GM19043 (cell line): ENCODE measurements around the gene CYP2U1.

ENCODE experiments used
- ATAC-seq: cut with Tn5 transposase; IDR thresholded peaks from one replicate; pipeline ENCODE4 v1.9.1; 2021; ENCODE audit warnings: low read depth; ENCODE audit not compliant: unreplicated experiment

The CYP2U1 gene

DNA sequence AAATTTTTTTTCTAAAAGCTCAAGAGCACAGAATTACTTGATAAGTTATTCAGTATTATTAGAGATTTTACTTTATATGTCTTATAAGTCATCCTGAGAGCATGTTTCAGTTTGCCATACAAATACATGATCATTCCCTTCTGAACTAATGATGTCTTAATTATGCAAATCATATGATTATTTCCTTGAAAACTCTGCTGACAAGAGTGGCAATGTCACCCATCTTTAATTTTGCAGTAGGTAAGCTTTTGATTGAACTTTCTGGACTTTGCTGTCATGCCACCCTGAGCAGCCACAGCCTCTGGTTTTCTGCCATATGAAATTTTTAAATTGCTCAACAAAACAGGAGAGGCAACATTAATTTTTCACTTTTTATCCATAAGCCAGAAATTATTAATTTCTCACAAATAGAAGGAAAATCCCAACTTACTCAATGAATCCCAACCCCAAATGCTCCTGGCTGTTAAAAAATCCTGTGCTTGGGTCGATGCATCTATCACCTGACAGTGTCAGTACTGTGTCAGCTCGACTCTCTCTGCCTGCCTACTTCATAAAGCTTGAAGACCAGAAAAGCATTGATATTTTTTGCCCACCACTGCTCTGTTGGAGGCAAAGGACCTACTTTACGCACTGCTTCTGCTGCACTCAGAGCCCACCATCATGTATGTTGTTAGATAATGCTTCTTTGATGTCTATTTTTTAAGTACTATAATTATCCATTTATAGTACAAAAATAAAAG, 46.8 kb downstream of the CYP2U1 start:
- no peak for ATAC-seq

DNA sequence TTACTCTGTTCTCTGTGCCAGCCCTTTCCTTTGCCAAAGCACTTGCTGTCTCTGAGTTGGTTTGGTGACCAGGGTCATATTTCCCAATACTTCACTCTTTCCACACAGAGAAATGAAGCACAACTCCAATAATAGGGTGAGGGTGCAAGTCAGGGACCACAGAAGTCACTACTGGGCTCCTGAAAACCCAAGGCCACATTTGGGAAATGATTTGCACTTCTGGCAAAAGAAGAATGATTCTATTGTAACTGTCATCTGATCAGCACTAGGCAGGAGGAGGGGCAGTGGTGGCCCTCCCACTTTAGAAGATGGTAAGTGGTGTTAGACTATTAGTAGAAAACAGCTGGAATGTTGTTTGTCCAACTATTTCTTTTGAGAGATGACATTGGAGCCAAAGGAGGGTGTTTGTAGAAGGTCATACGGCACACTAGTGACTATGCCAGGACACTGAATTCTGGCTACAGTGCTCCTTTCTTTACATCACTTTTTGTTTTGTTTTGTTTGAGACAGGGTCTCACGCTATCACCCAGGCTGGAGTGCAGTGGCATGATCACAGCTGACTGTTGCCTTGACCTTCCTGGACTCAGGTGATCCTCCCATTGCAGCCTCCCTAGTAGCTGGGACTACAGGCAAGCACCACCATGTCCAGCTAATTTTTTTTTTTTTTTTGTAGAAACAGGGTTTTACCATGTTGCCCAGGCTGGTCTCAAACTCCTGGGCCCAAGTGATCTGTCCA, 47.5 kb downstream of the CYP2U1 start:
- no peak for ATAC-seq

DNA sequence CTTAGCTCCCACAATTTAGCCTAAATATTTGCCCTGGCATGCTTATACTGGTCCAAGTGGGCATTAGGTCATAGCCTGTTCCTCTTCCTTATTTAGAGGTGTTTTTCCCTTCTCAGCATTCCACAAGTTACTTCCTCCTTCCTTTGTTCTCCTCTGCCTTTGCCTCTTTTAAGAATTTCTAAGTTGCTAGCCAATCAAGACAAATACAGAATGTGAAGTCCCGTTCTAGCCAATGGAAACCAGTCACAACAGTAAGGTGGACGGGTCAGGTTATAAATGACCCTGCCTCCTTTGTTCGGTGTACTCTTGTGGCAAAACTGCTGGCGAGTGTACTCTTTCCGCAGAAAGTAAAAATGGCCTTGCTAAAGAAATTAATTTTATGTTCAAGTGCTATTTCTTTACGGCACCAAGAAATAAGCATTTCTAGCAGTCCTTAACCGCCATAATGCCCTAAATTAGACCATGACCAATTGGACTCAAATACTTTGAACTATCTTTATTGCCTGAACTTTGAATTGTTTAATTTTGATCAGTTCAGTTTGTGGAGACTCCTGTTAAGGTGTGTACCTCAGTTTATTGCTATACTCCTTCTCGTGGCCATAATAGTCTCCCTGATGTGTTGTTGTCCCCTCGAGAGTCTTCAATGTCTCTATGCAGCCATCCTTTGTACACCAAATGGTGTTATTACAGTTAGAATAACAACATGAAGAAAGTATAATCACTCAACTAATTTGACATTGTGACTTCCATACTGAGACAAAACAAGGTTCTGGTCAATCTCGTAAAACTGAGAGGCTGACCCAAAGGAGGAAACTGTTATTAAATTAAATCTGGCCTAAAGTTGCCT, 56.8 kb downstream of the CYP2U1 start:
- ATAC-seq: no peak

DNA sequence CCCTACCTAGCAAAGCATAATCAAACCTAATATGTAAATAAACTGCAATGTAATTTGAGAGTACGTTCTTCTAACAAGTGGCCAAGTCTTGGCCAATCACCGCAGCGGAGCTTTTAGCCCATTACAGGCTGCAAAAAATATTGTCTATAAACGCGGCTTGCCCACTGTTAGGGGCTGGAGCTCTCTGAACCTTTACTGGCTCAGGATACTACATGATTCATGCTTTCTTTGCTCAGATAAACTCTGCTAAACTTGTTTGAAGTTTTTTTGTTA, 57.4 kb downstream of the CYP2U1 start:
- no peak for ATAC-seq

DNA sequence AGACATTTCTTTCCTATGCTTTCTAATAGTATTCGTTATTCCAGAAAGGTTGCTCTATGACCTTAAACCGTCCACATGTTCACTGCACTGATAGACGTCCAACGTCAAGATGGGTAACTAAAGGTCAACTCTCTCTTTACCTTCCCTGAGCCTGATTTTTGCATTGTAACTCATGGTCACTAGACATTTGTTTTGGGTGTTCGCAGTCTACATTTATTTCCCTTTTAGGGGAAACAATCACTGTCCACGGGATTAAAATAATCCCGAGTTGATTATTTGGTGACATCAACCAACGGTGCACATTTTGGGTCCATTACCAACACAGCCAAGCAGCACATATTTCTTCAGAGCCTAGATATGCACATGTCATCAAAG, 57.8 kb downstream of the CYP2U1 start:
- peak; percentile 3 for ATAC-seq

DNA sequence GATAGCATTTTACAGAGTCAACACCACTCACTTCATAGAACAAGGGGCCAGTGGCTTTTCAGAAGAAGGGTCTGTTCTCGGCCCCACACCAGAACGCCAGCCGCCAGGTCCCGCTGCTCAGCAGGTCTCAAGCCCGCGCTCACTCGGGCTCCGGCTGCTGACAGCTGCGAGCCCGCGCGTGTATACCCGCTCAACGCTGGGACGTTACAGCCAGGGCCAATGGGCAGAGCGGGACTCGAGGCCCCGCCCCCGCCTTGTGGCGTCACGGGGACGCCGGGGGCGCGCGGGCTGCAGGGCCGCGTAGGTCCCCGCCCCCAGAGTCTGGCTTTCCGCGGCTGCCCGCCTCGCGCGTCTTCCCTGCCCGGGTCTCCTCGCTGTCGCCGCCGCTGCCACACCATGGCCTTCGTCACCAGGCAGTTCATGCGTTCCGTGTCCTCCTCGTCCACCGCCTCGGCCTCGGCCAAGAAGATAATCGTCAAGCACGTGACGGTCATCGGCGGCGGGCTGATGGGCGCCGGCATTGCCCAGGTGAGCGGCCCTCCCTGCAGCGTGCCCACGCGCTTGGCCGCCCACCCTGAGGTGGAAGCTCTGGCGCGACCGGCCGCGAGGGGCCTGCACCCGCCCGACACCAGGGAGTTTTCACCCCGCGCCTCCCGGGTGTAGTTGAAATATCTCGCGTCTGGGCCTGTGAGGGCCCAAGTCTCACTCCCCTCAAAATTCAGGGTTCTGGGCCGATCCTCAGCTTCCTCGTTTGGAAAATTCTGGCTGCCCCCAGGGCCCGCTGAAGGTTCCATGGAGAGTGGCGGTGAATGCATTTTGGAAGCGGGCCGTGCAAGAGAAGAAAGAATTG, 58.4 kb downstream of the CYP2U1 start, which contains the start of gene HADH:
TSS of gene HADH (plus strand) at position 353 of the 850 bp plus-strand sequence. CDS start at position 397, 44 bp downstream.
- peak; percentile 94 for ATAC-seq

DNA sequence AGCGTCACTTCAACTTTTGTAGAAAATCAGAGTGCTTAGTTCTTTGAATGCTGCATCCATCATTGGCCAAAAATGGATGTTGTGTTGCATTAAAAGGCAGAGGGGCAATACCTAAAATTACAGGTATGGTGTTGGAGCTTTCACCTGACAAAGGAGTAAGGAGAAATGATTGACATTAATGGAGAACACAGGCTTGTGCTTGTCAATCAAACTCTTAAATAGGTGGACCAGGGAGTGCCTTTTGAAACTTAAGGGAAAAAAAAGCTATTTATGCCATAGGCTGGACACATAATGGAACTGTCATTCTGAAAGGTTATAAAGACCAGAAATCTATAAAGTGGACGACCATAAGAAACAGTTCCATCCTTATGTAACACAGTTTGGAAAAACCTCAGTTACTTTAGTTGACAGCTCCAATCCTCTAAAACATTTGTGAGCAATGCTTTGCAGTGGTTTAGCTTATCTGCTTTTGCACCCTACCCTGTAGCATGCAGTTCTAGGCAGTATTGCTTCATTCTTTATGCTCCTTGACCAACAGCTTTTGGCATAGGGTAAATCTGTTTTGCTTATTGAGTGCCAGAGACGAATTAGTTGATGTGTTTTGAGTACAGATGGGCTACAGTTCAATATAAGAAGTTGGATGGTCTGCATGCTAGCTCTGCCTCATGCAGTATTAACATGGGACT, 60.7 kb downstream of the CYP2U1 start:
- ATAC-seq: no peak

DNA sequence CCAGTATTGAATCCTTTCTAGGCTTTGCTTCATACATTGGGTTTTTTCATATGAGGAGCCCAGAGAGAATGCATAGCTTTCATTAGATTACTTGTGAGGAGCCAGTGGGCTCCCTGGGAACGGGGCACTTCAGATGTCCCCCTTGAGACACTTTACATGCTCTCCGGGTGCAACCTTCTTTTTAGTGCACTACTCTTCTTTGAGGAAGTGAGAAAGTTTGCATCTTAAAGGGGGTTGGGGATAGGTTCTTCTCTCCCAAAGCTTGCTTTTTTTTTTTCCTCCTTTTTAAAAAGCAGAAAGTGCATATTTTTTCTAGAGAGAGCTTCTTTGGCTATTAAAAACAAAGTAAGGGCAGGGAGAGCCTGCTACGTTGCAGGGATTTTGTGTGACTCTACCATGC, 62.6 kb downstream of the CYP2U1 start:
- peak; percentile 42 for ATAC-seq

DNA sequence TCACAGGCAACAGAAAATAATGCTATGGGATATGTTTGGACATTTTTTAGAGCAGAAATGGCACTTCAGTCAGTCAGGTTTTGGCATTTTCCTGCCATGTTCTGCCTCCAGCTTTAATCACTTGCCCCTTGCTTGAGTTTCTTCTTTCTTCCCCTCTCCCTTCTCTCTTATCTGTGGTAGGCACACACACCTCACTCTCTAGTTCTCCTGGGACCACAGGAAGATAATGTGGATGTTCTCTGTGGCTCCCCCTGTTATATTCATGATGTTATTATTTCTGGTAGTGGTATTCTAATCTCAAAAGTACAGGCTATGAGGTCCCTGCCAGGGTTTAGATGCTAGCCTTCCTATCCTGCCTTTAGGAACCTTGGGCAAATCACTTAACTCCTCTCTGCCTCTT, 63.5 kb downstream of the CYP2U1 start:
- no peak for ATAC-seq

DNA sequence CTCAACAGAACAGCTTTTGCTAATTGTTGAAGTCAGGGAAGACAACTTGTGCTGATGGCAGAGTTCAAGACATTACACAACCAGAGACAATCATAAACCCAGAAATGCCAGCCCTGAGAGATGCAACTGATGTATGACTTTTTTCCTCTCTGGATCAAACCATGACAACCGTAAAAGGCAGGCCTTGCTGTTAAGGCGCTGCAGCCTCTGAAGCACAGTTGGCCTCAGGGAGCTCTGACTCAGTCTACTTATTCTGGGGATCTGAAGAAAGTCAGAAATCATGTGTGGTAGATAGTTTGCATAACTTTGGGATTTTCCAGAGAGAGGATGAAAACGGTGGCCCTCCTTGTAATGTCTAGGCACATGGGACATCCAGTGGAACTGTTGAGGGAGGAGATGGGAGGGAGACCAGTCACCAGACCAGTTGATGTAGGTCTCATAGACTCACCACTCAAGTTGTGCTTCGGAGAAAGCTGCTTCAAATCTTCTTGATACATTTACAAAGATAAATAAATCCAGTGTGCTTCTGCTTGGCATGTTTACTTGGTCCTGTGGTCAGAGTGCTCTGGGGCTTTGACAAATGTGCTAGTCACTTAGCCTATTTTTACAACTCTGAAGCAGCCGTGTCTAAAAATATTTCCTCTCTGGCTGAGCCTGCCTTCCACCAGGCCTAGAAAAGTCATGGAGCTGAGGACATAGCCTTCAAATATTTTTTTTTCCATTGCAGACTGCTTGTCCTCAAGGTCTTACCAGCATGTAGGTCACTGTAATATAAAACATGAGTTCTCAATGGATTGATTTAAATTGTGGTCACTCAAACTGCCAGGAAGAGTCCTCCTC, 65.8 kb downstream of the CYP2U1 start:
- ATAC-seq: no peak

DNA sequence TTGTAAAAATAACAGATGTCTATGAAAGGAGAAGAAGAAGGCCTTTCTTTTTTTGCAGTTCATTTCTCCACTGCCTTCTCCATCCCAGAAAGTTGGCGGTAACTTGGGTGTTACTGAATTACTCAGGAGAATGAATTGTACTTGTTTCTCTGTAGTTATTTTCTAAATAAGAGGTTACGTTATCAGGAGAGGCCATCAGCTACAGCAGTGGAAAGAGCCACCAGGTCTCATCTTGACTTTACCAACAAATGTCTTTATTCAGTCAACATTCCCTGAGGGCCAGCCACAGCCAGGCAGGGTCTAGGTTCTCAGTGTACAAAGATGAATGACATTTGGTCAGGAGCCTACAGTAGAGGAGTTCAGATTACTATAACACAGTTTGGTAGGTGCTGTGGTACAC, 66.4 kb downstream of the CYP2U1 start:
- ATAC-seq: no peak

DNA sequence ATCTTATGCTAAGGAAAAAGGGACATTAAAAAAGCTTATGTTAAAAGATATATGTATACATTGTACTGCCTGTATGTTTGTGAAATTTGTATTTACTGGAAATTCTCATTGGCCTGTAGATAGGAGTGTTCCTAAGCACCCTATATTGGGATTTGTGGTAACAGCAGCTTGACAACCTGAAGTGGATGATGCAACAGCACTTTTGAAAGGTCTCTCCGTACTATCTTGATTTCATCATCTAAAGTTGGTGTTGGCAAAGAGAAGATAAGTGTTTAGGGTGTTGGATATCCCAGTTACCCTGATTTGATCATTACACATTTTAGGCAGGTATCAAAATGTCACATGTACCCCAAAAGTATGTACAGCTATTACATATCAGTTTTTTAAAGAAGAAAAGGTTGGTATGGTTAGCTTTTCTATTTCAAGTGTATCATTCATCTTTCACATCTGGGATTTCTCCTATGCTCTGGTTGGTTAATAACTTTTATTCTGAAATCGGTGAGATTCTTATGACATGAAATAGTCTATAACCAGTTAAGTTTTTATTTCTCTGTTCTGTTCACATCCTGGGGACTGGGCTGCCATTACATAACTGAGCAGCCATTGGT, 68.7 kb downstream of the CYP2U1 start:
- ATAC-seq: no peak

DNA sequence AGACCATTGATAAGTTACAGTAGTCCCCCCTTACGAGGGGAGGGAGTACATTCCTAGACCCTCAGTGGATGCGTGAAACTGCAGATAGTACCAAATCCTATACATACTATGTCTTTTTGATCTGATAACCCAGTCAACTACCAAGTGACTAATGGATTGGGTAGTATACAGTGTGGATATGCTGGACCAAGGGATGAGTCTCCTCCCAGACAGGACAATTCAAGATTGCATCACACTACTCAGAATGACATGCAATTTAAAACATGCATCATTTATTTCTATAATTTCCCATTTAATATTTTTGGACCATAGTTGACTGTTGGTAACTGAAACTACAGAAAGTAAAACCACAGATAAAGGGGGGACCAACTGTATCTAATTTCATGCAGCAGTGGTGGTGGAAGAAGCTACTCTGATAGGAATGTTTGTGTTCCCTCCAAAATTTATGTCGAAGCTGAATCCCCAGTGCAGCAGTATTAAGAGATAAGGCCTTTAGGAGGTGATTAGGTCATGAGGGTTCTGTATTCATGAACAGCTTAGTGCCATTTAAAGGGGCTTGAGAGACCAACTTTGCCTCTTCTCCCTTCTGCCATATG, 70.3 kb downstream of the CYP2U1 start:
- no peak for ATAC-seq
